HFFc6 (cell line): Measurements from ENCODE around the gene PLCB3. TPM values are rescaled to one million over a fixed set of nuclear protein-coding genes. Genes with fewer than 3 reads are reported as not detected.
A peak's percentile ranks its signal among the peaks of the same experiment; 100 is the strongest.

Experiments used
- DNase-seq: peaks from one replicate; pipeline ENCODE4 v3.0.0-alpha.2; 2018
- H3K27ac Mint-ChIP-seq: 2 replicates; pipeline ENCODE4 v1.8.0; 2020; ENCODE audit warnings: mild to moderate bottlenecking, mixed read lengths
- H3K27me3 Mint-ChIP-seq: 2 replicates; pipeline ENCODE4 v1.8.0; 2021; ENCODE audit warnings: mild to moderate bottlenecking, moderate library complexity, mixed read lengths; ENCODE audit not compliant: insufficient read depth
- H3K36me3 Mint-ChIP-seq: 2 replicates; pipeline ENCODE4 v1.8.0; 2021; ENCODE audit warnings: low read depth, mixed read lengths
- H3K4me1 Mint-ChIP-seq: 2 replicates; pipeline ENCODE4 v1.8.0; 2020; ENCODE audit warnings: low read depth, mixed read lengths
- H3K4me3 Mint-ChIP-seq: 2 replicates; pipeline ENCODE4 v1.8.0; 2020; ENCODE audit warnings: mild to moderate bottlenecking, moderate library complexity, mixed read lengths
- H3K9me3 Mint-ChIP-seq: 2 replicates; pipeline ENCODE4 v1.8.0; 2020; ENCODE audit warnings: mild to moderate bottlenecking, mixed read lengths
- long read RNA-seq: library from polyadenylated mRNA; unstranded; transcript quantifications from one replicate; pipeline ENCODE4 v2.0.0, GENCODE V29; 2019
- total RNA-seq, 6 experiments: library from RNA; stranded (reverse); fragmentation: NEBNext Ultra II Directional; extraction: Animal tissue kit (Norgen Biotek cat#: 25700); gene quantifications; 2 replicates in 1 of 6; 3 replicates in 5 of 6; pipeline ENCODE4 v1.2.3, GENCODE V29; 2021
- TF ChIP-seq, protein P1 (sequence below): fragments of 200-600 bp; sonication (generic); IDR thresholded peaks from 2 replicates; pipeline ENCODE4 v1.5.0; 2021; ENCODE audit warnings: antibody characterized with exemption, mild to moderate bottlenecking

The PLCB3 gene
- 10 to 100 TPM; 48.1 to 58.0 (median 51.8) TPM for total RNA-seq
- long read RNA-seq, partial matches to known transcripts: 4 of 4 reads
- long read RNA-seq, other reads (novel, unspliced or antisense): 0 of 4 reads

DNA sequence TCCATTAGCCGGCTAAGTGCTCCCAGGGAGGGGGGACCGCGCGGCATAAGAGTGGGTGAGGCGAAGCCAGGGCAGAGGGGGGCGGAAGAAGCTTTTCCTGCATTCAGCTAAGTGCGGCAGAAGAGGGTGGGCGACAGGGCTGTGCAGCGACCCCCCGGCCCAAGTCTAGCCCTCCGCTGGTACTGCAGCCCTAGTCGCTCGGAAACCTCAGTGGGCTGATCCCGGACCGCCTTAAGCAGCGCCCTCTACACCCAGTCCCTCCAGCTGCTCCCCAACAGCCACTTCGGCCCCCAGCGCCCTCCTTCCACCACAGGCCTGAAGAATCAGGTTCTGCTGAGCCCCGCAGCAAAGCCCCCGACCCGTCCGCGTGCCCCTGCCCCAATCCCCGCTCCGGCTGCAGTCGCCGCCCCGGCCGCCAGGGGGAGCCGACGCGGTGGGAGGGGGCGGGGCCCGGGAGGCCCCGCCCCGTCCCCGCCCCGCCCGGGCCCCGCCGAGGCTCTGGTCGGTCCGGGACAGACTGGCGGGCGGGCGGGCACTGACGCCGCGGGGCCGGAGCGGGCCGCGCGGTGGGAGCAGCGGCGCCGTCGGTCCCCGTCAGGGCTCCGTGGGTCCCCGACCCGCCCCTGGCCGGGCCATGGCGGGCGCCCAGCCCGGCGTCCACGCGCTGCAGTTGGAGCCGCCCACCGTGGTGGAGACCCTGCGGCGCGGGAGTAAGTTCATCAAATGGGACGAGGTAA is at the start of gene PLCB3:
PLCB3 (plus strand) TSS at position 515 of the 737 bp plus-strand sequence; CDS start at position 635, 120 bp downstream.
- H3K27ac Mint-ChIP-seq: peak within 1 kb of the TSS; percentile 88
- no peak for DNase-seq
- TF ChIP-seq, protein P1, sequence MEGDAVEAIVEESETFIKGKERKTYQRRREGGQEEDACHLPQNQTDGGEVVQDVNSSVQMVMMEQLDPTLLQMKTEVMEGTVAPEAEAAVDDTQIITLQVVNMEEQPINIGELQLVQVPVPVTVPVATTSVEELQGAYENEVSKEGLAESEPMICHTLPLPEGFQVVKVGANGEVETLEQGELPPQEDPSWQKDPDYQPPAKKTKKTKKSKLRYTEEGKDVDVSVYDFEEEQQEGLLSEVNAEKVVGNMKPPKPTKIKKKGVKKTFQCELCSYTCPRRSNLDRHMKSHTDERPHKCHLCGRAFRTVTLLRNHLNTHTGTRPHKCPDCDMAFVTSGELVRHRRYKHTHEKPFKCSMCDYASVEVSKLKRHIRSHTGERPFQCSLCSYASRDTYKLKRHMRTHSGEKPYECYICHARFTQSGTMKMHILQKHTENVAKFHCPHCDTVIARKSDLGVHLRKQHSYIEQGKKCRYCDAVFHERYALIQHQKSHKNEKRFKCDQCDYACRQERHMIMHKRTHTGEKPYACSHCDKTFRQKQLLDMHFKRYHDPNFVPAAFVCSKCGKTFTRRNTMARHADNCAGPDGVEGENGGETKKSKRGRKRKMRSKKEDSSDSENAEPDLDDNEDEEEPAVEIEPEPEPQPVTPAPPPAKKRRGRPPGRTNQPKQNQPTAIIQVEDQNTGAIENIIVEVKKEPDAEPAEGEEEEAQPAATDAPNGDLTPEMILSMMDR: peak; percentile 87
- H3K4me3 Mint-ChIP-seq: peak within 1 kb of the TSS; percentile 91
- H3K4me1 Mint-ChIP-seq: peaks cover 19% of the 10 kb centered on the region
- H3K27me3 Mint-ChIP-seq: peaks cover under 1% of the 10 kb centered on the region
- H3K9me3 Mint-ChIP-seq: no peaks in the 10 kb centered on the region
- no peaks in the 10 kb centered on the region for H3K36me3 Mint-ChIP-seq

DNA sequence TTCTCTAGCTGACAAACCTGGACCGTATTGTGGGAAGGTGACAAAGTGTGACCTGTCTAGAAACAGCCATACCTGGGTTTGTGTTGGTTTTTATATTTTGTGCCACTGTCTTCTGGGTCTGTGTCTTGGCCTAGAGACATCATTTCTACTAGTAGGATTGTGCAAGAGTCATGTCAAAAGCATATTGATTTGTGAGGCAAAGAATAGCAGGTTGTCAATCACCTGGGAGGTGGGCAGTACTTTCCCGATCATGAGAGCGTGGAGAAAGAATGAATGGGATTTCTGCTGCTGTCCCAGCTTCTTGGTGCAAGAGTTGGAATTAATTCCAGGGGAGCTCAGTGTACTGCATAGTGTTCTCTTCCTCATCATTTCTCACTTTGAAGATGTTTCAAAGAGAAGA is 49.8 kb upstream of the PLCB3 start:
- Mint-ChIP-seq H3K36me3 (peaks cover 37% of the 10 kb centered on the region), H3K4me3 (no peak overlapping the region), H3K27me3 (peaks cover 2% of the 10 kb centered on the region; the same call in 1 of the 2 replicates), H3K9me3 (no peaks in the 10 kb centered on the region), H3K27ac (no peak overlapping the region), H3K4me1 (peaks cover 21% of the 10 kb centered on the region)
- no peak for DNase-seq
- TF ChIP-seq, protein P1: no peak

DNA sequence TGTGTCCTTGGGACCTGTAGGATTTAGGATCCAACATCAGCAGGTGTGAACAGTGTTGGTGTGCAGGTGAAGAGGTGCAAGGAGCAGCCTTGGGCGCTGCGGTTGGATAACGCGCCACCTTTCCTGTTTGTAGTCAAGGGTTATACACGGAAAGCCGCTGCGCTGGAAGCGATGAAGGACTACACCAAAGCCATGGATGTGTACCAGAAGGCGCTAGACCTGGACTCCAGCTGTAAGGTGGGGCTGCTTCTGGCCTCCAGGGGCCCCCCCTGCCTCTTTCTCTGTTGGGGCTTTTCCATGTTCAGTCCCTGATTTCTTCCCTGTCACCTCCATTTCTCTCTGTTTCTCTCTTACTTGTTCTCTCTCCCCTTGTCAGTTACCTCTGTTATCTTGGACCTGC is 48.3 kb upstream of the PLCB3 start:
- Mint-ChIP-seq H3K27ac (no peak overlapping the region; the same call in 1 of the 2 replicates), H3K27me3 (peaks cover 2% of the 10 kb centered on the region; the same call in 1 of the 2 replicates), H3K4me1 (peaks cover 31% of the 10 kb centered on the region), H3K36me3 (peaks cover 29% of the 10 kb centered on the region), H3K9me3 (no peaks in the 10 kb centered on the region), H3K4me3 (no peak overlapping the region)
- TF ChIP-seq, protein P1: no peak
- DNase-seq: no peak

DNA sequence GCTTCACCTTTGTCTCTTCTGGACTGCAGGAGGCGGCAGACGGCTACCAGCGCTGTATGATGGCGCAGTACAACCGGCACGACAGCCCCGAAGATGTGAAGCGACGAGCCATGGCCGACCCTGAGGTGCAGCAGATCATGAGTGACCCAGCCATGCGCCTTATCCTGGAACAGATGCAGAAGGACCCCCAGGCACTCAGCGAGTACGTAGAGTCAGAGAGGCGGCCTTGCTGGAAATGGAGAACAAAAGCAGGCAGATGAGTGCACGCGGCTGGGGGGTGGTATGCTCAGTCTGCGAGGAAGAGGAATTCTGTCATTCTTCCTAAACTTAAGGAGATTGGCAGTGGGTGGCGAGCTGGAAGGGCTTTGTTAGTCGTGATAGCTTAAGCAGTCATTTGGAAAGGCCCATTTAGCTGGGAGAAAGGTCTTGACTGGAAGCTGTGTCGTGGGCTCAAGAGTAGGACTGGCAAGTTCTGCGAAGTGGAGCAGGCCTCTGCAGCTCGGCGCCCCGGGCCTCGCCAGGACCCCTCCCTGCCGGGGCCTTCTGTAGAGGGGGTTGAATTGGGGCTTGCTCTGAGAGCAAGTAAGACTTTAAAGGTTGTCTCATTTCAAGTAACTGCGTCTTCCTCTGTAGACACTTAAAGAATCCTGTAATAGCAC is 47.8 kb upstream of the PLCB3 start:
- peaks cover 2% of the 10 kb centered on the region; the same call in 1 of the 2 replicates for H3K27me3 Mint-ChIP-seq

DNA sequence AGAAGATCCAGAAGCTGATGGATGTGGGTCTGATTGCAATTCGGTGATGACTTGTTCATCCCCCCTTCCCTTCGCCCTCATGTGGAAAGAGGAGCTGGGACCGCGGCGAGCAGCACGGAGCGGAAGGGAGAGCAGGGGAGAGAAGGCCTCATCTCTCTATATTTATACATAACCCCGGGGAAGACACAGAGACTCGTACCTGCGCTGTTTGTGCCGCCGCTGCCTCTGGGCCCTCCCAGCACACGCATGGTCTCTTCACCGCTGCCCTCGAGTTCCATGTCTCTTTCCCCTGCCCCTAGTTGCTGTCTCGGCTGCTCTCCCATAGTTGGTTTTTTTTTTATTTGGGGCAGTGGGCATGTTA is 47.3 kb upstream of the PLCB3 start:
- Mint-ChIP-seq H3K9me3 (no peaks in the 10 kb centered on the region), H3K4me1 (peaks cover 31% of the 10 kb centered on the region), H3K4me3 (no peak overlapping the region), H3K27ac (peak overlapping the region; percentile 71; the same call in 1 of the 2 replicates), H3K27me3 (peaks cover 2% of the 10 kb centered on the region; the same call in 1 of the 2 replicates), H3K36me3 (peaks cover 29% of the 10 kb centered on the region)
- TF ChIP-seq, protein P1: no peak
- DNase-seq: no peak

More for the DNA sequence above, 47.8 kb upstream of the PLCB3 start:
- DNase-seq: no peak
- Mint-ChIP-seq H3K27ac (no peak overlapping the region; the same call in 1 of the 2 replicates), H3K4me3 (no peak overlapping the region), H3K4me1 (peaks cover 31% of the 10 kb centered on the region), H3K9me3 (no peaks in the 10 kb centered on the region), H3K36me3 (peaks cover 29% of the 10 kb centered on the region)
- TF ChIP-seq, protein P1: no peak
